Measurements from ENCODE around the gene RANBP1.
"Not testable (repeated sequence)": the region's sequence is repeated elsewhere in the genome, so short reads cannot be mapped to it uniquely, and the experiment has no call there.

Gene RANBP1

GRCh38 chr22:20115691-20116375, at the start of gene RANBP1:
RANBP1 (plus strand) TSS chr22:20116104; CDS start chr22:20116185, 81 bp downstream.
- no peak for DNase-seq

- DNase-seq, result no peak
These were observed 49.1 kb upstream of the RANBP1 start for GRCh38 chr22:20066617-20067383.

- DNase-seq, result not testable (repeated sequence)
These were observed 48.6 kb upstream of the RANBP1 start for GRCh38 chr22:20067384-20067682.

GRCh38 chr22:20068640-20069039, 47.3 kb upstream of the RANBP1 start:
- DNase-seq, result no peak

GRCh38 chr22:20069331-20070042, 46.4 kb upstream of the RANBP1 start:
- DNase-seq, result no peak

- DNase-seq, result no peak
These were observed 44.4 kb upstream of the RANBP1 start for GRCh38 chr22:20071524-20071972.

- DNase-seq, result no peak
These were observed 39.2 kb upstream of the RANBP1 start for GRCh38 chr22:20076627-20077172.

- peak; percentile 53 to 67 for DNase-seq
These were observed 36.0 kb upstream of the RANBP1 start, which contains the start of gene DGCR8 for GRCh38 chr22:20079745-20080444. DGCR8 (plus strand) TSS chr22:20080241; CDS start chr22:20085964, 5,723 bp downstream.

GRCh38 chr22:20080445-20080775, 35.5 kb upstream of the RANBP1 start:
- peak; percentile 53 to 61 for DNase-seq

GRCh38 chr22:20080776-20081654, 34.9 kb upstream of the RANBP1 start:
- DNase-seq, result no peak

GRCh38 chr22:20083157-20083890, 32.6 kb upstream of the RANBP1 start:
- DNase-seq, result no peak

- DNase-seq, result no peak
These were observed 31.9 kb upstream of the RANBP1 start for GRCh38 chr22:20083891-20084546.

- peak in 1 of 2 donors; percentile 28 for DNase-seq
These were observed 31.1 kb upstream of the RANBP1 start for GRCh38 chr22:20084547-20085413.

- DNase-seq, result no peak
These were observed 30.3 kb upstream of the RANBP1 start for GRCh38 chr22:20085651-20086050.

GRCh38 chr22:20086101-20086599, 29.8 kb upstream of the RANBP1 start:
- no peak for DNase-seq

GRCh38 chr22:20086763-20087162, 29.1 kb upstream of the RANBP1 start:
- no peak for DNase-seq

GRCh38 chr22:20087319-20088262, 28.3 kb upstream of the RANBP1 start:
- no peak for DNase-seq

- DNase-seq, result no peak
These were observed 27.6 kb upstream of the RANBP1 start for GRCh38 chr22:20088263-20088648.

Data from stimulated activated CD4-positive, alpha-beta T cell treated with anti-CD3 and anti-CD28 coated beads, Interleukin-2, amount 100 ng/mL, for 48 hours (primary cell).